Activated CD4-positive, alpha-beta T cell treated with anti-CD3 and anti-CD28 coated beads for 36 hours (primary cell): ENCODE data around the gene MSMP. TPM values are rescaled to one million over a fixed set of nuclear protein-coding genes. Genes with fewer than 3 reads are reported as not detected.

Source experiments
- ATAC-seq: fragments of 200-7000 bp; cut with Tn5 transposase; one replicate; pipeline ENCODE4 v1.10.0; 2021; ENCODE audit warnings: mild to moderate bottlenecking, moderate library complexity
- CTCF ChIA-PET: fragments of 350-600 bp; sonication (Branson Sonifier 250); formaldehyde crosslinking; loops from one replicate; lab custom pipeline; 2021; ENCODE audit warnings: antibody characterized with exemption; lab: Charles Lee
- POLR2A ChIA-PET: fragments of 350-600 bp; sonication (Branson Sonifier 250); formaldehyde crosslinking; loops from one replicate; lab custom pipeline; 2021; ENCODE audit warnings: antibody characterized with exemption, inconsistent platforms; lab: Charles Lee
- DNase-seq: peaks from one replicate; pipeline ENCODE4 v3.0.0-alpha.2; 2020
- H3K27ac Mint-ChIP-seq: one replicate; pipeline ENCODE4 v1.8.0; 2021; ENCODE audit warnings: mixed read lengths
- H3K27me3 Mint-ChIP-seq: one replicate; pipeline ENCODE4 v1.8.0; 2021; ENCODE audit warnings: mixed read lengths
- H3K36me3 Mint-ChIP-seq: one replicate; pipeline ENCODE4 v1.8.0; 2021; ENCODE audit warnings: low read depth, mixed read lengths
- H3K4me1 Mint-ChIP-seq: one replicate; pipeline ENCODE4 v1.8.0; 2021; ENCODE audit warnings: mixed read lengths
- H3K4me3 Mint-ChIP-seq: one replicate; pipeline ENCODE4 v1.8.0; 2021; ENCODE audit warnings: mild to moderate bottlenecking, moderate library complexity, mixed read lengths
- H3K9me3 Mint-ChIP-seq: one replicate; pipeline ENCODE4 v1.8.0; 2021; ENCODE audit warnings: low read depth, mixed read lengths
- intact Hi-C, 2 experiments: fragments of 100-400 bp; cut with DNase I in 1 of 2; cut with micrococcal nuclease in 1 of 2; formaldehyde crosslinking; loops; one replicate each; pipeline versions ENCODE4 v1.14.2 to v1.15.1; 2022 to 2024; cut with DNase I, micrococcal nuclease
- total RNA-seq, 2 experiments: library from RNA; stranded (reverse); gene quantifications; one replicate each; pipeline ENCODE4 v1.2.3, GENCODE V29; 2021

The MSMP gene
- total RNA-seq, 2 experiments from 2014 or later: 0.39 TPM; not detected in 1

- CTCF ChIA-PET: interaction anchor here (0.6 to 8.4 kb wide), 14 partner anchors 9 to 1038 kb away, joined by 3 to 68 read pairs (median 6); partner anchors contain the start of genes CCDC107, GBA2, RGP1 and RMRP
- intact Hi-C loops: loop anchor here (1.0 to 10.0 kb wide), 21 partner anchors 16 to 1276 kb away; partner anchors contain the start of genes GBA2 (in 2 of the 2), RGP1 (in 2 of the 2), CCDC107 (in 1 of the 2) and CD72 (in 1 of the 2)
- Mint-ChIP-seq H3K27ac (peak overlapping the region; percentile 91), H3K4me1 (peaks cover 21% of the 10 kb centered on the region), H3K4me3 (no peak overlapping the region), H3K36me3 (peaks cover 27% of the 10 kb centered on the region), H3K9me3 (no peaks in the 10 kb centered on the region), H3K27me3 (no peaks in the 10 kb centered on the region)
- POLR2A ChIA-PET: interaction anchor here (0.6 to 1.6 kb wide), 7 partner anchors 16 to 173 kb away, joined by 3 to 14 read pairs (median 3); partner anchors contain the start of genes CCDC107, GBA2, HRCT1 and RGP1
- DNase-seq (peak; percentile 64), ATAC-seq (peak; percentile 12)
Measured at GRCh38 chr9:35732800-35733541, 21.1 kb downstream of the MSMP start.

DNA sequence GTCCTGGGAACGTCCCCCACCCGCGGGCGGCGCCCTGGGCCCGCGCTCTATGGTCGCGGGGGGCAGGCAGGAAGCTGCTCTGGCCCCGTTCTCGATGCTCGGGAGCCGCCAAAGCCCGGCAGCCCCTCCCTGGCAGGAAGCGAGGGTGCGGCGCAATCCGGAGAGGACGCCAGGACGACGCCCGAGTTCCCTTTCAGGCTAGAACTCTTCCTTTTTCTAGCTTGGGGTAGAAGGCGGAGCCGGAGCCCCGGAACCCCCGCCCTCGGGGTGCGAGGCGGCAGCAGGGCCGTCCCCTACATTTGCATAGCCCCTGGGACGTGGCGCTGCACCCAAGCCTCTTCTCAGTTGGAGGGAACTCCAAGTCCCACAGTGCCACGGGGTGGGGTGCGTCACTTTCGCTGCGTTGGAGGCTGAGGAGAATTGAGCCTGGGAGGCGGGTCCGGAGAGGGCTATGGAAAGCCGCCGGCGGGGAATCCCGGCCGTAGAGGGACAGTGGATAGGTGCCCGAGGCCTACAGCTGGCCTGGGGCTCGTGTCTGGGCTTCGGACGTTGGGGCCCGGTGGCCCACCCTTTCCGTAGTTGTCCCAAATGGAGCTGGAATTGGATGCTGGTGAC lies 21.8 kb downstream of the MSMP start, which contains the start of the genes CREB3 and TLN1:
Gene CREB3 (plus strand): TSS at position 482 of the 615 bp plus-strand sequence. CDS start 107 bp downstream, at position 589.
Gene TLN1 (minus strand): TSS at position 11 of the 615 bp plus-strand sequence. CDS start 6,501 bp downstream, outside the sequence.
- H3K9me3 Mint-ChIP-seq: no peaks in the 10 kb centered on the region

DNA sequence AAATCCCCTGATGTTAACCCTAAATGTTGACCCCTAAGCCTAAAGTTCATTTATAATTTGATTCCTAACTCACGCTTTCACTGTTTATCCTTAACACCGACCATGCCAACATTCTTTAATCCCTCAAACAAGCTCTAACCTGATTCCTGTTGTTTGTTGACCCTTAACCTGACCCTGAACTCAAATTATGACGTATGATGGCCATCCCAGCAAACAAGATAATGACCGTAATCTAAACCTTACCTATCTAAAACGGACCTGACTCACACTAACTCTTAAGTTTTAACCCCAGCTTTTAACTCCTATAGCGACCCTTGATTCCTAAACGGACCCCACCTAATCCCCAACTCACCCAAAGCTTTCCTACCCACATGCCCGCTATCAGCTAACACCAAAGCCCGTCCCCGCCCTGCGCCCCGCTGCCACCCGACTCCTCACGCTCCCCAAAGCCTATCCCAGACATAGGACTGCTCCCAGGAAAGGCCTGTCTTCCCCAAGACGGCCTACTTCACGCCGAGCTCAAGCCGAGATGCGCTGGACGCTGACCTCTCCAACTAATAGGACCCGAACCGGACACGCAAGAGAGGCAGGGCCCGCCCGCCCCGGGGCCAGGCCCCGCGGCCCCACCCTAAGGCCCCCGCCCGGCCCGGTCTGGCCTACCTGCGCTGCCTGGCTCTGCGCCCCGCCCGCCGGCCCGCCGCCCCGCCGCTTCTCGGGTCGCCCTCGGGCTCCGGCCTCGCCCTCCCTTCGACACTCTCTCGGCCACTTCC lies 22.5 kb downstream of the MSMP start:
- H3K4me3 Mint-ChIP-seq: no peak overlapping the region
- ChIA-PET CTCF (interaction anchor here (0.5 to 8.4 kb wide), 16 partner anchors 10 to 1097 kb away, joined by 3 to 68 read pairs (median 5); partner anchors contain the start of genes CCDC107, GBA2, RGP1 and RMRP), POLR2A (interaction anchor here (0.9 to 1.6 kb wide), 3 partner anchors 17 to 70 kb away, joined by 3 to 14 read pairs (median 3); partner anchors contain the start of genes GBA2, RGP1 and TPM2)
- peak overlapping the region; percentile 93 for H3K27ac Mint-ChIP-seq
- H3K27me3 Mint-ChIP-seq: no peaks in the 10 kb centered on the region
- ATAC-seq (no peak), DNase-seq (no peak)
- peaks cover 22% of the 10 kb centered on the region for H3K36me3 Mint-ChIP-seq
- intact Hi-C loops: loop anchor here (1.0 to 10.0 kb wide), 21 partner anchors 18 to 1274 kb away; partner anchors contain the start of genes GBA2 (in 2 of the 2), RGP1 (in 2 of the 2), CCDC107 (in 1 of the 2) and CD72 (in 1 of the 2)
- H3K4me1 Mint-ChIP-seq: peaks cover 21% of the 10 kb centered on the region
- H3K9me3 Mint-ChIP-seq: no peaks in the 10 kb centered on the region

More for the DNA sequence above, 21.8 kb downstream of the MSMP start, which contains the start of the genes CREB3 and TLN1:
- no peak within 1 kb of the TSS for H3K4me3 Mint-ChIP-seq
- H3K36me3 Mint-ChIP-seq: peaks cover 22% of the 10 kb centered on the region
- POLR2A ChIA-PET: interaction anchor here (0.6 to 1.6 kb wide), 6 partner anchors 16 to 174 kb away, joined by 3 to 14 read pairs (median 3); partner anchors contain the start of genes CCDC107, GBA2, HRCT1 and RGP1
- peak; percentile 98 for DNase-seq
- intact Hi-C loops: loop anchor here (1.0 to 10.0 kb wide), 21 partner anchors 17 to 1275 kb away; partner anchors contain the start of genes GBA2 (in 2 of the 2), RGP1 (in 2 of the 2), CCDC107 (in 1 of the 2) and CD72 (in 1 of the 2)
- ATAC-seq: peak; percentile 87
- CTCF ChIA-PET: interaction anchor here (0.5 to 8.4 kb wide), 16 partner anchors 9 to 1098 kb away, joined by 3 to 68 read pairs (median 6); partner anchors contain the start of genes CCDC107, GBA2, RGP1 and RMRP
- H3K27ac Mint-ChIP-seq: peak within 1 kb of the TSS; percentile 93
- peaks cover 21% of the 10 kb centered on the region for H3K4me1 Mint-ChIP-seq
- H3K27me3 Mint-ChIP-seq: no peaks in the 10 kb centered on the region

DNA sequence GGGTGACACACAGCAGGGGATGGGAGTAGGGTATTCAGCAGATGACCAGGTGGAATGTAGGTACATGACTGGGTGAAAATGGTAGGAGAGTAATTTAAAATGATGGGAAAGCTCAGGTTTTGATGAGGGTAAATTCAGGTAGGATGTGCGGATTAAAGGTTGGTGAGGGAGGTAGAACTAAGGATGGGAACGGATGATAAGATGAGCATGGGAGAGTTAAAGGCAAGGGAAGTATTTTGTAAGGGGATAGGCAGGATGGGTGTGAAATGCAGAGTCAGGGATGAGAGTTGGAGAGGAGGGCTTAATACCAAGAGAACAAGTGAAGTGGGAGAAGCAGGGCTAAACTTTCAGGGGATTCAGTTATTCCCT lies 23.6 kb downstream of the MSMP start:
- intact Hi-C loops: loop anchor here (5.0 to 10.0 kb wide), 6 partner anchors 113 to 1273 kb away; partner anchors contain the start of genes CD72 (in 1 of the 2), DNAI1 (in 1 of the 2), FAM219A (in 1 of the 2) and GNE (in 1 of the 2)
- ATAC-seq (no peak), DNase-seq (no peak)
- peaks cover 23% of the 10 kb centered on the region for H3K4me1 Mint-ChIP-seq
- H3K27ac Mint-ChIP-seq: peak overlapping the region; percentile 55
- ChIA-PET CTCF (interaction anchor here (0.5 to 8.4 kb wide), 17 partner anchors 8 to 716 kb away, joined by 3 to 68 read pairs (median 4); partner anchors contain the start of genes CCDC107, GBA2, RGP1 and RMRP), POLR2A (interaction anchor here (1.1 kb wide), 1 partner anchor 18 kb away, joined by 3 read pairs; no protein-coding TSS in a partner anchor)
- peaks cover 18% of the 10 kb centered on the region for H3K36me3 Mint-ChIP-seq
- H3K4me3 Mint-ChIP-seq: no peak overlapping the region
- H3K9me3 Mint-ChIP-seq: no peaks in the 10 kb centered on the region
- no peaks in the 10 kb centered on the region for H3K27me3 Mint-ChIP-seq

GRCh38 chr9:35729700-35730485 lies 24.2 kb downstream of the MSMP start:
- Mint-ChIP-seq H3K27ac (peak overlapping the region; percentile 55), H3K4me3 (no peak overlapping the region), H3K4me1 (peaks cover 23% of the 10 kb centered on the region), H3K36me3 (peaks cover 20% of the 10 kb centered on the region), H3K9me3 (no peaks in the 10 kb centered on the region), H3K27me3 (no peaks in the 10 kb centered on the region)
- no peak for ATAC-seq
- ChIA-PET POLR2A (interaction anchor here (1.1 kb wide), 1 partner anchor 19 kb away, joined by 3 read pairs; no protein-coding TSS in a partner anchor), CTCF (interaction anchor here (0.5 to 8.4 kb wide), 14 partner anchors 9 to 717 kb away, joined by 3 to 68 read pairs (median 5); partner anchors contain the start of genes CCDC107, GBA2, RGP1 and RMRP)
- peak; percentile 62 for DNase-seq
- intact Hi-C loops: loop anchor here (5.0 to 10.0 kb wide), 6 partner anchors 113 to 1273 kb away; partner anchors contain the start of genes CD72 (in 1 of the 2), DNAI1 (in 1 of the 2), FAM219A (in 1 of the 2) and GNE (in 1 of the 2)

DNA sequence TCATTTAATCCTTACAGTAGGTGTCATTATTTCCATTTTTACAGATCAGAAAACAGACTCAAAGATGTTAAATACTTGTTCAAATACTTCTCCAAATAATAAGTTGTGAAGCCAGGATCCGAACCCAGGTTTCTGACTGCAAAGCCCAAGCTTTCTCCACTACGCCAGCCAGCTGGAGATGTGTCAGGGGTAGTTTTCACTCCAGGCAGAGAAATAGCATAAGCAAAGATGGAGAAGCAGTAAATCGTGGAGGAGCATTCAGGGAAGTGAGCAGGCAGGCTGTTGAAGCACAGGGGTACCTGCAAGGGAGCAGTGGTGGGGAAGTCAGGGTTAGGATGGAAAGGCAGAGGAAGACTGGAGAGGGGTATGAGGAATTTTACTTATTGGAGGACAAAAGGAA lies 25.0 kb downstream of the MSMP start:
- ATAC-seq (no peak), DNase-seq (peak; percentile 20)
- Mint-ChIP-seq H3K36me3 (peaks cover 22% of the 10 kb centered on the region), H3K4me1 (peaks cover 19% of the 10 kb centered on the region), H3K4me3 (no peak overlapping the region), H3K27me3 (no peaks in the 10 kb centered on the region), H3K27ac (no peak overlapping the region), H3K9me3 (no peaks in the 10 kb centered on the region)
- intact Hi-C loops: no loop called here
- CTCF ChIA-PET: interaction anchor here (0.7 to 8.4 kb wide), 14 partner anchors 9 to 193 kb away, joined by 3 to 68 read pairs (median 5); partner anchors contain the start of genes GBA2 and RGP1
- POLR2A ChIA-PET: no interaction called here

DNA sequence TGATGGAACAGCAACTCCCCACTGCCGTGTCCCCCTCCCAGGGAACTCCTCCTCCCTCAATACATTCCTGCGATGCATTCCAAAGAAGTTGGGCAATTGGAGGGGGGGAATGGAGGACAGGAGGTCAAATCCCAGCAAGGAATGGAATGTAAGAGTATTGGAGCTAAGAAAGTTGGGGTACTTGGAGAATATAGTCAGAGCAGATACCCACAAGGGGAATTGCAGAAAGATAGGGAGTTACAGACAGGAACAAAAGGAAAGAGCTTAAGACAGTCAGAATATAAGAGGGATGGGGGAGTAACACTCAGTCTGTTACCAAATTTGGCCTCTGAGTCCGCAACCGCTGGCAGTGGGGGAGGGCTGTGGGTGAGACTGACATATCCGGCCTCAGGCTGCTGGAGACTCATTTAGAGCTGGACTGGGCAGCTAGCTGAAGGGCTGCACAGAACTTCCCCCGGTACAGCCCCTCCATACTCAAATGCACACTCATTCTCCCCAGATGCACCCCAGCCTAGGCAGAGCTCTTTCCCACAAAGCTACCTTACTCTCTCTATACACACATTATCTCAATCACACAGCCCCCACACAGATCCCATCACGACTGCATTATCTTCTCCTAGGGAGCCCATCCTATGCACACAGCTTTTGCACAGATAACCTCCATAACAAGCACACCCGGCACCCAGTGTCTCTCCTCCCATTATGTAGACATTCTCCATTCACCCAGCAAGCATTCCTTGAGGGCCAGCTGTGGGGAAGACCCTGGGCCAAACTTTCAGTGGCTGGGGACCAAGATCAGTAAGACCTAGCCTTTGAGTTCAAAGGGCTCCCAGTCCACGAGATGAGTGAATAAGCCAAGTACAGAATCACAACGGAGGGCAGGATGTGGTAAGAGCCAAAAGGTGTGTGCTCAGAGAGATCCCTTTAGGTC lies 25.8 kb downstream of the MSMP start:
- ATAC-seq (peak; percentile 7), DNase-seq (peak; percentile 75)
- Mint-ChIP-seq H3K9me3 (no peaks in the 10 kb centered on the region), H3K36me3 (peaks cover 22% of the 10 kb centered on the region), H3K4me1 (peaks cover 11% of the 10 kb centered on the region), H3K4me3 (no peak overlapping the region), H3K27me3 (no peaks in the 10 kb centered on the region), H3K27ac (no peak overlapping the region)
- ChIA-PET POLR2A (no interaction called here), CTCF (interaction anchor here (0.6 to 8.4 kb wide), 23 partner anchors 9 to 193 kb away, joined by 3 to 68 read pairs (median 4); partner anchors contain the start of genes ARHGEF39, CCDC107, GBA2 and RGP1)
- intact Hi-C loops: no loop called here

DNA sequence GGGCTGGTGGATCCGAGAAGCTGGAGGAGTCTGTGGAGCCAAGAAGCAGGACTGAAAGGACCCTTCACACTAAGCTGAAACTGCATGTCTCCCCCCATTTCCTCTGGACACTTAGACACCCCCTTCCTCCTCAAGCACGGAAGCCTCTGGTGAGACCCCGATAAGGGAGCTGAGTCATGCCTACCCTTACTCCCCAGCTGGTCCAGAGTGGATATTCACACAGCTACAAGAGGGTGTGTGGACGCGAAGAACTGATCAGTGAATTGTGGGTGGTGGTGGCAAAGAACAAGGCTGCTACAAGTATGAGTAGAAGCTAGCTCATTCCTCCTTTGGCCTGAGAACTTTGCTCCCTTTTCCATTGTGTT lies 26.4 kb downstream of the MSMP start:
- Mint-ChIP-seq H3K4me3 (no peak overlapping the region), H3K27ac (no peak overlapping the region), H3K36me3 (peaks cover 22% of the 10 kb centered on the region), H3K4me1 (peaks cover 7% of the 10 kb centered on the region), H3K9me3 (no peaks in the 10 kb centered on the region), H3K27me3 (no peaks in the 10 kb centered on the region)
- intact Hi-C loops: no loop called here
- ATAC-seq: no peak
- CTCF ChIA-PET: interaction anchor here (0.6 to 8.4 kb wide), 17 partner anchors 9 to 462 kb away, joined by 3 to 68 read pairs (median 4); partner anchors contain the start of genes ARHGEF39, CCDC107, GBA2 and RGP1
- POLR2A ChIA-PET: no interaction called here
- no peak for DNase-seq
